Heart left ventricle (tissue), 13 donors: ENCODE results near the gene HDAC4.

Source experiments
- POLR2A ChIP-seq, 2 donors: fragments of 450-650 bp; IDR thresholded peaks; one replicate each; pipeline ENCODE4 v1.6.1; 2017; ENCODE audit warnings: antibody characterized with exemption in 2 of 2, mild to moderate bottlenecking in 2 of 2, moderate library complexity in 2 of 2
- TF ChIP-seq, protein P1 (sequence below), 12 donors: fragments of 200-600 bp; sonication (generic) in 4 of 12; IDR thresholded peaks; one replicate each; pipeline versions ENCODE4 v1.5.0 to v1.8.0; 2018 to 2022; ENCODE audit warnings: antibody characterized with exemption in 12 of 12, mild to moderate bottlenecking in 5 of 12
- donor health status: ischemic (EF 13 %, LVEDD 7.1; RV severe dilation, severe dysfunction).
- donor health status: DM: no; HTN: yes; CAD: no.
- donor health status: DM: no; HTN: no; CAD: no.
- donor health status: ischemic (EF 25% LVEDD 6.9; RV normal size, moderate dysfunction).
- donor health status: ischemic (EF 25% LVEDD 5.7; RV mildly dilated, moderate dysfunction).
- donor health status: ischemic (EF 35%, LVEDD 5.7; RV mildly dilated, moderate dysfunction).
- donor health status: nonischemic (EF 11% LVEDD 7.7; RV severe dilation, severe dysfunction).
- donor health status: DM: yes; HTN: yes; CAD: no.
- donor health status: PGD.
- donor health status: ischemic (EF 29% LVEDD 5.4; RV normal size, mild dysfunction).
- donor health status: nonischemic (EF 23%, LVEDD 6.1; RV moderate dilation, normal function).

DNA sequence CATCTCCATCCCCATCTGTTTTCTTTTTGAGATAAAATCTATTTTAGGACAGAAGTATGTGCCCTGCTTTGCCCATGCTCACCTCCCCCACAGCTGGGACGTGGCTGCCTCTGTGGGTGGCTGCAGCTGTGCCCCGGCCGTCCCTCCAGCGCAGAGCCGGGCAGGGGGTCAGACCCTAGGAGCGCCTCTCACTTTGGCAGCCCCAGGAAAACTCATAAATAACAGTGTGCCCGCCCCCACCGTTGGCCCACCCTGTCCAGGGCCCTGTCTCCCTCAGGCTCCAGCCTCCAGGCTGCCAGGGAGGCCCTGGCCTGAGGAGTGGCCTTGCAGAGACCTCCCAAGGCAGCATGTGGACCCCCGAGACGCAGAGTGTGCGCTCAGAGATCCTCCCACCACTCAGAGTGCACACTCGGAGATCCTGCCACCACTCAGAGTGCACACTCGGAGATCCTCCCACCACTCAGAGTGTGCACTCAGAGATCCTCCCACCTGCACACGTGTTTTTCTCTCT, 374.8 kb downstream of the HDAC4 start:
- TF ChIP-seq POLR2A (IDR thresholded peaks at IDR 0.05): no peak
- TF ChIP-seq, protein P1, sequence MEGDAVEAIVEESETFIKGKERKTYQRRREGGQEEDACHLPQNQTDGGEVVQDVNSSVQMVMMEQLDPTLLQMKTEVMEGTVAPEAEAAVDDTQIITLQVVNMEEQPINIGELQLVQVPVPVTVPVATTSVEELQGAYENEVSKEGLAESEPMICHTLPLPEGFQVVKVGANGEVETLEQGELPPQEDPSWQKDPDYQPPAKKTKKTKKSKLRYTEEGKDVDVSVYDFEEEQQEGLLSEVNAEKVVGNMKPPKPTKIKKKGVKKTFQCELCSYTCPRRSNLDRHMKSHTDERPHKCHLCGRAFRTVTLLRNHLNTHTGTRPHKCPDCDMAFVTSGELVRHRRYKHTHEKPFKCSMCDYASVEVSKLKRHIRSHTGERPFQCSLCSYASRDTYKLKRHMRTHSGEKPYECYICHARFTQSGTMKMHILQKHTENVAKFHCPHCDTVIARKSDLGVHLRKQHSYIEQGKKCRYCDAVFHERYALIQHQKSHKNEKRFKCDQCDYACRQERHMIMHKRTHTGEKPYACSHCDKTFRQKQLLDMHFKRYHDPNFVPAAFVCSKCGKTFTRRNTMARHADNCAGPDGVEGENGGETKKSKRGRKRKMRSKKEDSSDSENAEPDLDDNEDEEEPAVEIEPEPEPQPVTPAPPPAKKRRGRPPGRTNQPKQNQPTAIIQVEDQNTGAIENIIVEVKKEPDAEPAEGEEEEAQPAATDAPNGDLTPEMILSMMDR (IDR thresholded peaks at IDR 0.05): no peak
